ENCODE measurements around the gene KLF3.

DNA sequence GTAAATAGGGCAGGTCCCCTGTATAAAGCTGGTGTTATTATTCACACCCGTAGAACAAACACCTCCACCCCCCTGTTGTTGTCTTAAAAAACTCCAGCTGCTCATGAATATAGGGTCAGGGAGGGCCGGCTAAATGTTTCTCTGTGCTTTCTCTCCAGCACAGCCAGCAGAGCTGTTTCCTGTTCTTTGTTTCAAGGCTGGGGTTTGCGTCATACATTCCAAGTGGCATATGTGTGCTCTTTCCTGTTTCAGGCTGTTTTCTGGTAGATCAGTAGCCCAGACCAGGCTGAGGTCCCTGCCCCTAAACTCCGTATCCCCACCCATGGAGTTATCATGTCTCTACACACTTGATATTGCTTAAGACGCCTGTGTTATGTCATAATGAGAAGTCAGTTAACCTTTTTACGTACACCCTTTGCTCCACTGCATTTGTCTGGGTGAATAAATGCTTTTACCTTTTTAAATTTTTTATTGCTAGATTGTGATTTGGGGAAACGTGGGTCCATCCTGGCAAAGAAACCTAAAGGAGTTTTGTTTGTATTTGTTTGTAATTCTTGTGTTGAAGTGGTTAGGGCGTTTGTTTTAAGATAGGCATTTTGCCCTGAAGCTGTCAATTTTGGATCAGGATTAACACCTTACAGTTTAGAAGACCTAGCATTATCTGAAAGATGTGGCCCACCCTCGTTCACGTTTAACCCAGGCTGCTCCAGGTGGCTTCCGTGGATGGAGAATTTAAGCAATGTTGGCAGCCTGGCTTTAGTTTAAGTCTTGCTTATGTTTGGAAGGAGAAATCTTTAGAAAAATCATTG, 3.3 kb downstream of the KLF3 start:
- TF ChIP-seq EZH2 (IDR thresholded peaks at IDR 0.05) (no peak), EZH2phosphoT487 (IDR thresholded peaks at IDR 0.05) (no peak)
- TF ChIP-seq, protein P1, sequence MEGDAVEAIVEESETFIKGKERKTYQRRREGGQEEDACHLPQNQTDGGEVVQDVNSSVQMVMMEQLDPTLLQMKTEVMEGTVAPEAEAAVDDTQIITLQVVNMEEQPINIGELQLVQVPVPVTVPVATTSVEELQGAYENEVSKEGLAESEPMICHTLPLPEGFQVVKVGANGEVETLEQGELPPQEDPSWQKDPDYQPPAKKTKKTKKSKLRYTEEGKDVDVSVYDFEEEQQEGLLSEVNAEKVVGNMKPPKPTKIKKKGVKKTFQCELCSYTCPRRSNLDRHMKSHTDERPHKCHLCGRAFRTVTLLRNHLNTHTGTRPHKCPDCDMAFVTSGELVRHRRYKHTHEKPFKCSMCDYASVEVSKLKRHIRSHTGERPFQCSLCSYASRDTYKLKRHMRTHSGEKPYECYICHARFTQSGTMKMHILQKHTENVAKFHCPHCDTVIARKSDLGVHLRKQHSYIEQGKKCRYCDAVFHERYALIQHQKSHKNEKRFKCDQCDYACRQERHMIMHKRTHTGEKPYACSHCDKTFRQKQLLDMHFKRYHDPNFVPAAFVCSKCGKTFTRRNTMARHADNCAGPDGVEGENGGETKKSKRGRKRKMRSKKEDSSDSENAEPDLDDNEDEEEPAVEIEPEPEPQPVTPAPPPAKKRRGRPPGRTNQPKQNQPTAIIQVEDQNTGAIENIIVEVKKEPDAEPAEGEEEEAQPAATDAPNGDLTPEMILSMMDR (IDR thresholded peaks at IDR 0.05) = no peak

Measured in neural progenitor cell (in vitro differentiated cells).